Fibroblast of lung (primary cell): ENCODE measurements around the gene NCOA7. TPM values are rescaled to one million over a fixed set of nuclear protein-coding genes. Genes with fewer than 3 reads are reported as not detected.
A peak's percentile ranks its signal among the peaks of the same experiment; 100 is the strongest.

ENCODE experiments used
- DNase-seq, 2 donors: peaks; one replicate each; pipeline versions ENCODE4 v3.0.0 to v3.0.0-alpha.2; 2010; ENCODE audit warnings: low read depth in 2 of 2
- H2AFZ ChIP-seq: 2 replicates; pipeline ENCODE4 v1.5.1; 2012; ENCODE audit warnings: low read length, control low read depth, inconsistent platforms
- H3K27ac ChIP-seq: 2 replicates; pipeline ENCODE4 v1.5.1; 2011; ENCODE audit warnings: low read length, control low read depth; ENCODE audit not compliant: insufficient read depth
- H3K27me3 ChIP-seq: 2 replicates; pipeline ENCODE4 v1.5.1; 2011; ENCODE audit warnings: mild to moderate bottlenecking, low read length; ENCODE audit not compliant: control insufficient read depth, insufficient read depth
- H3K36me3 ChIP-seq: 2 replicates; pipeline ENCODE4 v1.5.1; 2011; ENCODE audit warnings: low read length; ENCODE audit not compliant: control insufficient read depth, insufficient read depth
- H3K4me1 ChIP-seq: 2 replicates; pipeline ENCODE4 v1.5.1; 2011; ENCODE audit warnings: low read length; ENCODE audit not compliant: control insufficient read depth, insufficient read depth; ENCODE audit errors: extremely low read depth
- H3K4me2 ChIP-seq: 2 replicates; pipeline ENCODE4 v1.5.1; 2011; ENCODE audit warnings: low read length, control low read depth; ENCODE audit not compliant: insufficient read depth; ENCODE audit errors: extremely low read depth
- H3K4me3 ChIP-seq, 4 experiments: fragments of 200-600 bp in 1 of 4; sonication (generic) in 1 of 4; replicated peaks in 1 of 4; 2 replicates each; pipeline ENCODE4 v1.5.1; 2011 to 2016; ENCODE audit warnings: low read length in 4 of 4, low read depth in 3 of 4, mild to moderate bottlenecking in 3 of 4, control low read depth in 2 of 4, inconsistent platforms in 1 of 4, mixed read lengths in 1 of 4; ENCODE audit not compliant: insufficient read depth in 1 of 4; ENCODE audit errors: control extremely low read depth in 1 of 4
- H3K79me2 ChIP-seq: 2 replicates; pipeline ENCODE4 v1.5.1; 2012; ENCODE audit warnings: mild to moderate bottlenecking, low read length, inconsistent platforms; ENCODE audit not compliant: control insufficient read depth, insufficient read depth
- H3K9ac ChIP-seq: 2 replicates; pipeline ENCODE4 v1.5.1; 2011; ENCODE audit warnings: mild to moderate bottlenecking, low read length, control low read depth; ENCODE audit not compliant: insufficient read depth
- H3K9me3 ChIP-seq: 2 replicates; pipeline ENCODE4 v1.5.1; 2012; ENCODE audit warnings: low read depth, low read length; ENCODE audit not compliant: control insufficient read depth, insufficient read depth
- H4K20me1 ChIP-seq: 2 replicates; pipeline ENCODE4 v1.5.1; 2011; ENCODE audit warnings: low read length; ENCODE audit not compliant: control insufficient read depth, insufficient read depth; ENCODE audit errors: extremely low read depth
- EZH2 ChIP-seq: IDR thresholded peaks from 2 replicates; pipeline ENCODE4 v1.5.1; 2012; ENCODE audit warnings: low read length, control low read depth, mild to moderate bottlenecking; ENCODE audit errors: missing control alignments
- polyA plus RNA-seq, 2 donors: library from polyadenylated mRNA; depleted of rRNA in 1 of 2; stranded (reverse) in 1 of 2; unstranded in 1 of 2; fragments of >200 nt; gene quantifications; 2 replicates each; pipeline ENCODE4 v1.2.1, GENCODE V29; 2011 to 2012; ENCODE audit warnings: missing spikeins in 1 of 2
- total RNA-seq: library from RNA; depleted of rRNA; stranded (reverse); fragments of >200 nt; gene quantifications from 2 replicates; pipeline ENCODE4 v1.2.1, GENCODE V29; 2014
- TF ChIP-seq, protein P1 (sequence below), 2 donors: IDR thresholded peaks in 1 of 2; conservative IDR thresholded peaks in 1 of 2; 1 replicate in 1 of 2; 2 replicates in 1 of 2; pipeline ENCODE4 v1.5.1; 2011 to 2012; ENCODE audit warnings: low read length in 2 of 2, control low read depth in 1 of 2, inconsistent platforms in 1 of 2, low read depth in 1 of 2, mild to moderate bottlenecking in 1 of 2

Gene NCOA7
- total and polyA plus RNA-seq, 2 donors (not counting 1 experiment from before 2014, with no cell fraction given) = 13.7 to 49.9 TPM

DNA sequence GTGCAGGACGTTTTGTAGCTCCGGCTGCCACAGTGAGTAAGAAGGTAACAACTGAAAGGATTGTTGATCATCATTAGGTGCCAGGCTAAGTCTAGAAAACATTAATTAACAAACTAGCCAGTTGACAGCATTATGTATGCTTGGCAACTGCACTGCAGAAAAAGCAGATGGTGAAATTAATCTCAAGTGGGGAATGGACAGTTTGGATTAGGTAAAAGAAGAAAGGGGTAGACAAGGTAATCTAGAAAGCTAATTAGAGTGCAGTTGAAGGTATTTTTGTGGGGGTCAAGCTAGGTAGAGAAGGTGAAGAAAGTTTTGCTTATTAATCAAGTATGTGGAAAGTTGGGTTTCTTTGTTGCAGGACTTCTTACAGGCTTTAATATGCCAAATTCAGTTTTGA lies 96.2 kb downstream of the NCOA7 start:
- Histone ChIP-seq H3K9me3 (no peaks in the 10 kb centered on the region), H3K4me2 (no peak overlapping the region), H2AFZ (no peak overlapping the region), H3K27me3 (no peaks in the 10 kb centered on the region), H3K36me3 (no peaks in the 10 kb centered on the region), H3K9ac (no peak overlapping the region), H3K4me3 (no peak overlapping the region), H4K20me1 (no peaks in the 10 kb centered on the region), H3K4me1 (no peaks in the 10 kb centered on the region), H3K79me2 (no peaks in the 10 kb centered on the region), H3K27ac (no peak overlapping the region)
- no peak for DNase-seq
- no peak for TF ChIP-seq EZH2
- TF ChIP-seq, protein P1, sequence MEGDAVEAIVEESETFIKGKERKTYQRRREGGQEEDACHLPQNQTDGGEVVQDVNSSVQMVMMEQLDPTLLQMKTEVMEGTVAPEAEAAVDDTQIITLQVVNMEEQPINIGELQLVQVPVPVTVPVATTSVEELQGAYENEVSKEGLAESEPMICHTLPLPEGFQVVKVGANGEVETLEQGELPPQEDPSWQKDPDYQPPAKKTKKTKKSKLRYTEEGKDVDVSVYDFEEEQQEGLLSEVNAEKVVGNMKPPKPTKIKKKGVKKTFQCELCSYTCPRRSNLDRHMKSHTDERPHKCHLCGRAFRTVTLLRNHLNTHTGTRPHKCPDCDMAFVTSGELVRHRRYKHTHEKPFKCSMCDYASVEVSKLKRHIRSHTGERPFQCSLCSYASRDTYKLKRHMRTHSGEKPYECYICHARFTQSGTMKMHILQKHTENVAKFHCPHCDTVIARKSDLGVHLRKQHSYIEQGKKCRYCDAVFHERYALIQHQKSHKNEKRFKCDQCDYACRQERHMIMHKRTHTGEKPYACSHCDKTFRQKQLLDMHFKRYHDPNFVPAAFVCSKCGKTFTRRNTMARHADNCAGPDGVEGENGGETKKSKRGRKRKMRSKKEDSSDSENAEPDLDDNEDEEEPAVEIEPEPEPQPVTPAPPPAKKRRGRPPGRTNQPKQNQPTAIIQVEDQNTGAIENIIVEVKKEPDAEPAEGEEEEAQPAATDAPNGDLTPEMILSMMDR (conservative IDR thresholded peaks at IDR 0.05 in 1 of 2, IDR thresholded peaks at IDR 0.05 in 1 of 2; ENCODE audit: low read depth in 1 of 2, low read length in 2 of 2) = no peak

DNA sequence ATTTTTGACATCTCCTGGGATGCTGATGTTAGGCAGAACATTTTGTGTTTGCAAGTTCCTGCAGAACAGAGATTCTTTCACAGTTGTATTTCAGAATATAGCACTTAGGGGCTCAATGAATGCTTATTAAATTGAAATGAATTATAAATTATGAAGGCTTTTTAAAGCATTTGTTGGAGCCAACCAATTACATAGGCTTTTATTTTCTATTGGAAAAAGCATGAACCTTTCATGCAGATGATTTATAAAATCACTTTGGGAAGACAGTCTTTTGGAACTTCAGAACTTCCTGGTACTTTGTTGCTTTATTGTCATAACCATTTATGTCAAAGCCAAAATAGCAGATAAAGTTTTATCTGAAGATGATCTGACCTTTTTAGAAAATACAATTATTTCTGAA lies 96.6 kb downstream of the NCOA7 start:
- Histone ChIP-seq H3K36me3 (no peaks in the 10 kb centered on the region), H3K9me3 (no peaks in the 10 kb centered on the region), H3K4me2 (no peak overlapping the region), H2AFZ (no peak overlapping the region), H3K4me3 (no peak overlapping the region), H3K9ac (no peak overlapping the region), H3K4me1 (no peaks in the 10 kb centered on the region), H4K20me1 (no peaks in the 10 kb centered on the region), H3K27me3 (no peaks in the 10 kb centered on the region), H3K79me2 (no peaks in the 10 kb centered on the region), H3K27ac (no peak overlapping the region)
- TF ChIP-seq EZH2 = no peak
- TF ChIP-seq, protein P1 (conservative IDR thresholded peaks at IDR 0.05 in 1 of 2, IDR thresholded peaks at IDR 0.05 in 1 of 2; ENCODE audit: low read depth in 1 of 2, low read length in 2 of 2) = no peak
- no peak for DNase-seq

DNA sequence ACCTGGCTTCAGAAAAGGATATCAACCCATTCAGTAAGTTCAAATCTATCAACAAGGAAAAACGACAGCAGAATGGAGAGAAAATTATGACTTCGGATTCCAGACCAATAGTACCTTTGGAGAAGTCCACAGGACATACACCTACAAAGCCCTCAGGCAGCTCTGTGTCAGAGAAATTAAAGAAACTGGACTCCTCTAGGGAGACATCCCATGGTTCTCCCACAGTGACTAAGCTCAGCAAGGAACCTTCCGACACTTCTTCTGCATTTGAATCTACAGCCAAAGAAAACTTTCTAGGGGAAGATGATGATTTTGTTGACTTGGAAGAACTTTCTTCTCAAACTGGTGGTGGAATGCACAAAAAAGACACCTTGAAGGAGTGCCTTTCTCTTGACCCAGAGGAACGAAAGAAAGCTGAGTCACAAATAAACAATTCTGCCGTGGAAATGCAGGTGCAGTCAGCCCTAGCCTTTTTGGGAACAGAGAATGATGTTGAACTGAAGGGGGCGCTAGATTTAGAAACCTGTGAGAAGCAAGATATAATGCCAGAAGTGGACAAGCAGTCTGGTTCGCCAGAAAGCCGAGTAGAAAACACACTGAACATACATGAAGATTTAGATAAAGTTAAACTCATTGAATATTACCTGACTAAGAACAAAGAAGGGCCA lies 98.4 kb downstream of the NCOA7 start:
- Histone ChIP-seq H3K4me3 (no peak overlapping the region), H3K9ac (no peak overlapping the region), H3K27me3 (no peaks in the 10 kb centered on the region), H3K79me2 (no peaks in the 10 kb centered on the region), H3K36me3 (no peaks in the 10 kb centered on the region), H3K4me1 (no peaks in the 10 kb centered on the region), H4K20me1 (no peaks in the 10 kb centered on the region), H2AFZ (no peak overlapping the region), H3K9me3 (no peaks in the 10 kb centered on the region), H3K27ac (no peak overlapping the region), H3K4me2 (no peak overlapping the region)
- TF ChIP-seq, protein P1 (conservative IDR thresholded peaks at IDR 0.05 in 1 of 2, IDR thresholded peaks at IDR 0.05 in 1 of 2; ENCODE audit: low read depth in 1 of 2, low read length in 2 of 2) = peak; percentile 33 to 49
- no peak for TF ChIP-seq EZH2
- peak; percentile 22 to 56 for DNase-seq
